B cell (primary cell): ENCODE measurements around the gene CCDC6.

Experiments used
- EZH2 ChIP-seq: IDR thresholded peaks from 2 replicates; pipeline ENCODE4 v1.6.1; 2012; ENCODE audit warnings: borderline replicate concordance, low read depth, mild to moderate bottlenecking, moderate library complexity, low read length; ENCODE audit not compliant: insufficient read depth, poor library complexity, severe bottlenecking
- TF ChIP-seq, protein P1 (sequence below): fragments of 200-600 bp; IDR thresholded peaks from one replicate; pipeline ENCODE4 v1.8.0; 2022; ENCODE audit warnings: antibody characterized with exemption, mild to moderate bottlenecking

DNA sequence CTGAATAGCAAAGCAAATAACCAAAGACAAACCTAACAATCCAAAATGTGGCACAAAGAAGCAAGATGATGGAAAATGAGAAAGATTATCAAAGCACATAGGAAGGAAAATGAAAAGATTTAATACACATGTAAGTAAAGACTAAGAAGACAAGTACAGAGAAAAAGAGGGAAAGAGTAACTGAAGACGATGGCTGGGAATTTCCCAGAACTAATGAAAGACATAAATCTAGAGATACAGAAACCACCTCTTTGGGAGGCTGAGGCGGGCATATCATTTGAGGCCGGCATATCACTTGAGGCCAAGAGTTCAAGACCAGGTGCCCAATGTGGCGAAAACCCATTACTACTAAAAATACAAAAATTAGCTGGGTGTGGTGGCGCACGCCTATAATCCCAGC lies 46.8 kb downstream of the CCDC6 start:
- TF ChIP-seq, protein P1, sequence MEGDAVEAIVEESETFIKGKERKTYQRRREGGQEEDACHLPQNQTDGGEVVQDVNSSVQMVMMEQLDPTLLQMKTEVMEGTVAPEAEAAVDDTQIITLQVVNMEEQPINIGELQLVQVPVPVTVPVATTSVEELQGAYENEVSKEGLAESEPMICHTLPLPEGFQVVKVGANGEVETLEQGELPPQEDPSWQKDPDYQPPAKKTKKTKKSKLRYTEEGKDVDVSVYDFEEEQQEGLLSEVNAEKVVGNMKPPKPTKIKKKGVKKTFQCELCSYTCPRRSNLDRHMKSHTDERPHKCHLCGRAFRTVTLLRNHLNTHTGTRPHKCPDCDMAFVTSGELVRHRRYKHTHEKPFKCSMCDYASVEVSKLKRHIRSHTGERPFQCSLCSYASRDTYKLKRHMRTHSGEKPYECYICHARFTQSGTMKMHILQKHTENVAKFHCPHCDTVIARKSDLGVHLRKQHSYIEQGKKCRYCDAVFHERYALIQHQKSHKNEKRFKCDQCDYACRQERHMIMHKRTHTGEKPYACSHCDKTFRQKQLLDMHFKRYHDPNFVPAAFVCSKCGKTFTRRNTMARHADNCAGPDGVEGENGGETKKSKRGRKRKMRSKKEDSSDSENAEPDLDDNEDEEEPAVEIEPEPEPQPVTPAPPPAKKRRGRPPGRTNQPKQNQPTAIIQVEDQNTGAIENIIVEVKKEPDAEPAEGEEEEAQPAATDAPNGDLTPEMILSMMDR, result no peak
- TF ChIP-seq EZH2, result no peak
